ENCODE measurements around the gene PIK3CA. TPM values are rescaled to one million over a fixed set of nuclear protein-coding genes. Genes with fewer than 3 reads are reported as not detected.
A peak's percentile ranks its signal among the peaks of the same experiment; 100 is the strongest.

Gene PIK3CA
- total and polyA plus RNA-seq, 10 donors = 4.9 to 40.2 (median 30.9) TPM

DNA sequence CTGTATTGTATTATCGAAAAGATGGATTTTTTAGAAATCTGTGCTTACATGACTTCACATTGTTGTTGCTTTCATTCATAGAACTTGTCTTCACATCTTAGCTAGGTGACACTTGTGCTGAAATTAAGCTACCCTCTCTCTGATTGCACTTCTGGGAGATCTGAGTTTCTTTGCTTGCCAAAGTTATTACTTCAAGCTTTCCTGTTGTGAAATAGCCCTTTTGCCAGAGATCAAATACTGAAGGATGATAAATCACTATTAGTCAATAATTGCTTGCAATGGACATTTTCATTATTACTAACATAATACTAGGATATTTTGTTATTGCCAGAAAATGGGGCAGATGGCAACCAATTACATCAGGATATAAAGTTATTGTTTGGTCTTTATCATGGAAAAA lies 34.7 kb downstream of the PIK3CA start:
- H3K27me3 ChIP-seq (replicated peaks in 1 of 7) = no peaks in the 10 kb centered on the region
- H3K27ac ChIP-seq = no peak overlapping the region
- WGBS, 5 donors = 89 to 98% (median 91%) methylated on average over 1 of the region's 1 CpG
- no peaks in the 10 kb centered on the region for H3K36me3 ChIP-seq
- DNase-seq = no peak
- no peak overlapping the region for H3K4me3 ChIP-seq
- intact Hi-C loops (cut with DNase I; ENCODE audit: low total_unique reads) = no loop called here
- H3K4me1 ChIP-seq = peaks cover 13 to 94% (median 57%) of the 10 kb centered on the region in 6 donors
- TF ChIP-seq POLR2AphosphoS5 (IDR thresholded peaks at IDR 0.05) = no peak
- no peak for TF ChIP-seq POLR2A (IDR thresholded peaks at IDR 0.05)
- TF ChIP-seq, protein P1, sequence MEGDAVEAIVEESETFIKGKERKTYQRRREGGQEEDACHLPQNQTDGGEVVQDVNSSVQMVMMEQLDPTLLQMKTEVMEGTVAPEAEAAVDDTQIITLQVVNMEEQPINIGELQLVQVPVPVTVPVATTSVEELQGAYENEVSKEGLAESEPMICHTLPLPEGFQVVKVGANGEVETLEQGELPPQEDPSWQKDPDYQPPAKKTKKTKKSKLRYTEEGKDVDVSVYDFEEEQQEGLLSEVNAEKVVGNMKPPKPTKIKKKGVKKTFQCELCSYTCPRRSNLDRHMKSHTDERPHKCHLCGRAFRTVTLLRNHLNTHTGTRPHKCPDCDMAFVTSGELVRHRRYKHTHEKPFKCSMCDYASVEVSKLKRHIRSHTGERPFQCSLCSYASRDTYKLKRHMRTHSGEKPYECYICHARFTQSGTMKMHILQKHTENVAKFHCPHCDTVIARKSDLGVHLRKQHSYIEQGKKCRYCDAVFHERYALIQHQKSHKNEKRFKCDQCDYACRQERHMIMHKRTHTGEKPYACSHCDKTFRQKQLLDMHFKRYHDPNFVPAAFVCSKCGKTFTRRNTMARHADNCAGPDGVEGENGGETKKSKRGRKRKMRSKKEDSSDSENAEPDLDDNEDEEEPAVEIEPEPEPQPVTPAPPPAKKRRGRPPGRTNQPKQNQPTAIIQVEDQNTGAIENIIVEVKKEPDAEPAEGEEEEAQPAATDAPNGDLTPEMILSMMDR (IDR thresholded peaks at IDR 0.05 in 8 of 11, conservative IDR thresholded peaks at IDR 0.05 in 3 of 11) = no peak
- H3K9me3 ChIP-seq = no peaks in the 10 kb centered on the region

DNA sequence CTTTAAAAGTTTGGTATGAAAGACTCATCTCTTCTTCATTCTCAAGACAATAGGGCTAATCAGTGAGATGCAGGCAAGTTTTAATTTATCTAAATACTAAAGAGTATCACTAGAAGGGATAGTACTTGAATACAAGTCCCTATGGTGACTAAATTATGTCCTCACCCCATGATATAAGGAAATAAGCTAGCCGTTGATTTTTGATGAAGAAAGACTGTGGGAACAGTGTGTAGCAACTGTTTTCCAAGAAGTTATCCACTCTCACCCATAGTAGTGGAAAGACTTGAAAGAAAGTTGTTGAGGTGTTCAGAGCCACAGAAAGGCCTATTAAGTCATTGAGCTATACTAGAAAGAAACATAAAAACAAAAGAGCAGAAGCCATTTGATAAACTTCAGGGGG lies 36.7 kb downstream of the PIK3CA start:
- H3K36me3 ChIP-seq = no peaks in the 10 kb centered on the region
- 42 to 82% (median 54%) methylated on average over 1 of the region's 1 CpG for WGBS, 5 donors
- intact Hi-C loops (cut with DNase I; ENCODE audit: low total_unique reads) = no loop called here
- H3K9me3 ChIP-seq = no peaks in the 10 kb centered on the region
- peaks cover 14 to 94% (median 61%) of the 10 kb centered on the region in 6 donors for H3K4me1 ChIP-seq
- TF ChIP-seq POLR2A (IDR thresholded peaks at IDR 0.05) = no peak
- TF ChIP-seq, protein P1 (IDR thresholded peaks at IDR 0.05 in 8 of 11, conservative IDR thresholded peaks at IDR 0.05 in 3 of 11) = no peak
- no peak for TF ChIP-seq POLR2AphosphoS5 (IDR thresholded peaks at IDR 0.05)
- H3K27me3 ChIP-seq (replicated peaks in 1 of 7) = no peaks in the 10 kb centered on the region
- no peak overlapping the region for H3K27ac ChIP-seq
- no peak for DNase-seq
- H3K4me3 ChIP-seq = no peak overlapping the region

DNA sequence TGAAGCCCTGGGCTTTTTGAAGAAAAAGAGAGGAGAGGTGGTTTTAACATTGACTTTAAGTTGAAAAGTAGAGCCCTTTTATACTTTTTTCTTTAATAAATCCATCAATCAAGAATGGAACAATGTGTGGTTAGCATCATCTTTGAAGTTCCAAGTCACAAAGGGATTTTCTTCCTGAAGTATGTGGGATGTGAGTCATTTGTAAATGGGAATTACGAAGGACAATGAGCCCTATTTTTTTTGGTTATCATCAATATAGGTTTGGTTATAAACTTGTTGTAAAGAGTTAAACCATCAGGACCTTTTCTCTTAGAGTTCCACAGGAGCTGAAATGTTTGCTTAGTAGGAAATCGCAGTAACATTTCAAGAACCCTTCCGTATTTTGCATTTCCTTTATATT lies 38.3 kb downstream of the PIK3CA start:
- Histone ChIP-seq H3K27me3 (replicated peaks in 1 of 7) (no peaks in the 10 kb centered on the region), H3K4me3 (no peak overlapping the region), H3K27ac (no peak overlapping the region), H3K36me3 (no peaks in the 10 kb centered on the region), H3K9me3 (no peaks in the 10 kb centered on the region), H3K4me1 (peaks cover 10 to 92% (median 52%) of the 10 kb centered on the region in 6 donors)
- TF ChIP-seq, protein P1 (IDR thresholded peaks at IDR 0.05 in 8 of 11, conservative IDR thresholded peaks at IDR 0.05 in 3 of 11) = no peak
- TF ChIP-seq POLR2A (IDR thresholded peaks at IDR 0.05) (no peak), POLR2AphosphoS5 (IDR thresholded peaks at IDR 0.05) (no peak)
- intact Hi-C loops (cut with DNase I; ENCODE audit: low total_unique reads) = no loop called here
- DNase-seq = no peak
- WGBS, 5 donors = 89 to 95% (median 95%) methylated on average over 3 of the region's 3 CpGs

DNA sequence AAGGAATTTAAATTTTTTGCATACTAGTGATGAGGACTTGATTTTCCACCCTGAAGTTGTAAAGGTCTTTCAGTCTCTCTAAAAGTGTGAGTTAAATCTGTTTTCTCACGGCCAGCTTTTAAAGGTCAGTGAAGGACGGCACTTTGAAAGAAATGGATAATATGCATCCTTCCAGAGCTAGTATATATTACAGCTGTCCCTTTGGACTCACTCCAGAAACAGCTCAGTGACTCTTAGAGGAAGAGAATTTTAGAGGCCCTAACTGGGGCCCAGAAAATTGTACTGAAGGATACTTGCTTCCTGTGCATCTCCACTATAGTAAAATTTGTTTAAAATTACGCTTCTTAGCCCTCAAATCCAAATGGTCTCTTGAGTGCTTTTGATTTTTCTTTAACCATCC lies 41.6 kb downstream of the PIK3CA start:
- intact Hi-C loops (cut with DNase I; ENCODE audit: low total_unique reads) = no loop called here
- WGBS, 5 donors = 53 to 66% (median 60%) methylated on average over 3 of the region's 3 CpGs
- Histone ChIP-seq H3K4me1 (peaks cover 3 to 90% (median 39%) of the 10 kb centered on the region in 6 donors), H3K36me3 (no peaks in the 10 kb centered on the region), H3K27ac (peak overlapping the region in 1 of 8 donors; percentile 16), H3K27me3 (replicated peaks in 1 of 7) (no peaks in the 10 kb centered on the region), H3K9me3 (no peaks in the 10 kb centered on the region), H3K4me3 (no peak overlapping the region)
- TF ChIP-seq POLR2AphosphoS5 (IDR thresholded peaks at IDR 0.05) (no peak), POLR2A (IDR thresholded peaks at IDR 0.05) (no peak)
- TF ChIP-seq, protein P1 (IDR thresholded peaks at IDR 0.05 in 8 of 11, conservative IDR thresholded peaks at IDR 0.05 in 3 of 11) = no peak
- DNase-seq = no peak

All from spleen (tissue), 11 donors.